Measurements from ENCODE around the gene ENTR1.

Gene ENTR1

GRCh38 chr9:136403538-136403914 is 6.9 kb downstream of the ENTR1 start:
- POLR2A ChIA-PET: no interaction called here
- CTCF ChIA-PET: no interaction called here
- no peak for DNase-seq (ENCODE audit: extremely low spot score)
- TF ChIP-seq CTBP1 (IDR thresholded peaks at IDR 0.05; ENCODE audit: borderline replicate concordance) (no peak), ARNT (IDR thresholded peaks at IDR 0.05) (no peak)

- DNase-seq (ENCODE audit: extremely low spot score): no peak
- ChIA-PET CTCF (interaction anchor here (0.7 kb wide), 1 partner anchor 13 kb away, joined by 4 read pairs; no protein-coding TSS in a partner anchor), POLR2A (interaction anchor here (0.6 to 1.8 kb wide), 3 partner anchors 8 to 39 kb away, joined by 3 to 10 read pairs (median 5); partner anchors contain the start of genes ENTR1 and PMPCA)
- TF ChIP-seq HDGF (IDR thresholded peaks at IDR 0.05; ENCODE audit: borderline replicate concordance) (no peak), ZNF384 (IDR thresholded peaks at IDR 0.05) (no peak), BHLHE40 (IDR thresholded peaks at IDR 0.05; ENCODE audit: borderline replicate concordance) (no peak), FOXK2 (IDR thresholded peaks at IDR 0.05) (no peak), LEF1 (IDR thresholded peaks at IDR 0.05; ENCODE audit: borderline replicate concordance) (no peak), ELF4 (IDR thresholded peaks at IDR 0.05) (no peak), FOXA1 (IDR thresholded peaks at IDR 0.05) (no peak), FOXM1 (IDR thresholded peaks at IDR 0.05; ENCODE audit: borderline replicate concordance) (no peak)
Measured at GRCh38 chr9:136402067-136402466, 8.3 kb downstream of the ENTR1 start.

- POLR2A ChIA-PET: interaction anchor here (0.7 to 1.8 kb wide), 4 partner anchors 9 to 38 kb away, joined by 3 to 10 read pairs (median 5); partner anchors contain the start of genes ENTR1 and PMPCA
- DNase-seq (ENCODE audit: extremely low spot score): no peak
- CTCF ChIA-PET: interaction anchor here (0.6 kb wide), 2 partner anchors 16 to 377 kb away, joined by 5 to 6 read pairs; no protein-coding TSS in a partner anchor
- TF ChIP-seq TARDBP (IDR thresholded peaks at IDR 0.05): no peak
- no peak for TF ChIP-seq ELF4 (IDR thresholded peaks at IDR 0.05)
- no peak for TF ChIP-seq BHLHE40 (IDR thresholded peaks at IDR 0.05; ENCODE audit: borderline replicate concordance)
- TF ChIP-seq FOXA1 (IDR thresholded peaks at IDR 0.05): no peak
- TF ChIP-seq ZNF384 (IDR thresholded peaks at IDR 0.05): no peak
- no peak for TF ChIP-seq LEF1 (IDR thresholded peaks at IDR 0.05; ENCODE audit: borderline replicate concordance)
- no peak for TF ChIP-seq L3MBTL2 (conservative IDR thresholded peaks at IDR 0.05)
- TF ChIP-seq FOXK2 (IDR thresholded peaks at IDR 0.05): no peak
- no peak for TF ChIP-seq CTBP1 (IDR thresholded peaks at IDR 0.05; ENCODE audit: borderline replicate concordance)
- TF ChIP-seq NFRKB (IDR thresholded peaks at IDR 0.05): no peak
- TF ChIP-seq SUZ12 (IDR thresholded peaks at IDR 0.05): no peak
- no peak for TF ChIP-seq PKNOX1 (IDR thresholded peaks at IDR 0.05)
- no peak for TF ChIP-seq HDGF (IDR thresholded peaks at IDR 0.05; ENCODE audit: borderline replicate concordance)
- no peak for TF ChIP-seq FOXM1 (IDR thresholded peaks at IDR 0.05; ENCODE audit: borderline replicate concordance)
- TF ChIP-seq SP1 (IDR thresholded peaks at IDR 0.05): no peak
- no peak for TF ChIP-seq ARNT (IDR thresholded peaks at IDR 0.05)
Measured at GRCh38 chr9:136401173-136401922, 9.1 kb downstream of the ENTR1 start.

GRCh38 chr9:136400038-136400834 is 10.2 kb downstream of the ENTR1 start, which contains the start of gene SNAPC4:
Gene SNAPC4 (minus strand): TSS chr9:136400170. CDS start chr9:136398428, 1,742 bp downstream.
- TF ChIP-seq FOXK2 (IDR thresholded peaks at IDR 0.05) (no peak), SP1 (IDR thresholded peaks at IDR 0.05) (no peak), FOXM1 (IDR thresholded peaks at IDR 0.05; ENCODE audit: borderline replicate concordance) (no peak), ARNT (IDR thresholded peaks at IDR 0.05) (0 out of 2 replicates have a peak, but pooled peaks have one; percentile 16), LEF1 (IDR thresholded peaks at IDR 0.05; ENCODE audit: borderline replicate concordance) (no peak), HDGF (IDR thresholded peaks at IDR 0.05; ENCODE audit: borderline replicate concordance) (no peak), ZNF384 (IDR thresholded peaks at IDR 0.05) (no peak), L3MBTL2 (conservative IDR thresholded peaks at IDR 0.05) (peak; percentile 43; the same call in 1 of the 2 replicates), FOXA1 (IDR thresholded peaks at IDR 0.05) (no peak), ELF4 (IDR thresholded peaks at IDR 0.05) (no peak), BHLHE40 (IDR thresholded peaks at IDR 0.05; ENCODE audit: borderline replicate concordance) (no peak), CTBP1 (IDR thresholded peaks at IDR 0.05; ENCODE audit: borderline replicate concordance) (no peak), PKNOX1 (IDR thresholded peaks at IDR 0.05) (no peak)
- ChIA-PET POLR2A (interaction anchor here (0.5 to 1.8 kb wide), 4 partner anchors 10 to 37 kb away, joined by 3 to 10 read pairs (median 4); partner anchors contain the start of genes ENTR1 and PMPCA), CTCF (interaction anchor here (0.6 kb wide), 2 partner anchors 15 to 378 kb away, joined by 5 to 6 read pairs; no protein-coding TSS in a partner anchor)
- peak; percentile 98 for DNase-seq (ENCODE audit: extremely low spot score)

- peak; percentile 27 for DNase-seq (ENCODE audit: extremely low spot score)
- TF ChIP-seq PKNOX1 (IDR thresholded peaks at IDR 0.05) (no peak), NFRKB (IDR thresholded peaks at IDR 0.05) (no peak), HDGF (IDR thresholded peaks at IDR 0.05; ENCODE audit: borderline replicate concordance) (no peak), BHLHE40 (IDR thresholded peaks at IDR 0.05; ENCODE audit: borderline replicate concordance) (no peak), SUZ12 (IDR thresholded peaks at IDR 0.05) (no peak), ARNT (IDR thresholded peaks at IDR 0.05) (no peak), LEF1 (IDR thresholded peaks at IDR 0.05; ENCODE audit: borderline replicate concordance) (no peak), ZNF384 (IDR thresholded peaks at IDR 0.05) (no peak), L3MBTL2 (conservative IDR thresholded peaks at IDR 0.05) (no peak)
- POLR2A ChIA-PET: interaction anchor here (0.5 to 1.3 kb wide), 2 partner anchors 10 to 20 kb away, joined by 3 read pairs; no protein-coding TSS in a partner anchor
- CTCF ChIA-PET: no interaction called here
Measured at GRCh38 chr9:136399176-136400037, 11.0 kb downstream of the ENTR1 start.

All from HEK293T (cell line).